ENCODE data around the gene FAM168A. TPM values are rescaled to one million over a fixed set of nuclear protein-coding genes. Genes with fewer than 3 reads are reported as not detected.

FAM168A gene
- total RNA-seq, 1 experiment from 2014 or later, result 21.1 TPM

DNA sequence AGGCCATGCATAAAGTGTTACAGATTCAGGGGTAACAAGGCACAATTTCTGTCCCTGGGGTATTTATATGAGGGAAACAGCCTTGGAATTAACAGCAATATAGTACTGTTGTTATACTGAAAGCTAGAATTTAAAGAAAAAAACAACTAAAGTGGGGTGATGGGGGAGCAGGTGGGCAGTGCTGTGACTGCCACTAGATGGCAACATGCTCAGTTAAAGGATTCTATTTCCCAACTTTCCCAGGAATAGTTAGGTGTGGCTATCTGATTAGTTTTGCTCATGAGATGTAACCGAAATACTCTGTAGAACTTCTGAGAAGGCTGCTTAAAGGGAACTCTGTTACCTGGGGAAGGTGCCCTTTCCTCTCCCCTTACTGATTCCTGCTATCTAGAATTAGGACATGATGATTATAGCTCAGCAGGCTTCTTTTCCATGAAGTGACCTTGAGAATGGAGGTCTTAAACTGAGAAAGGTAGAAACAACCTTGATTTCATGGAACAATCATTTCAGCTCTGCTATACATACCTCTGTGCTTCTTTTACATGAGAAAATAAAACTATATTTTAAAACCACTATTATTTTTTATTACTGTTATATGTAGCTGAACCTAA, 119.1 kb downstream of the FAM168A start:
- H3K36me3 Mint-ChIP-seq (ENCODE audit: insufficient read depth in 1 of 3, low read depth in 3 of 3), result peaks cover 0 to 19% (median 6%) of the 10 kb centered on the region in 3 experiments; a peak in 4 of 7 replicates
- H3K23ac ChIP-seq (ENCODE audit: insufficient read length, low read depth, low read length), result no peak overlapping the region
- no peak overlapping the region for H3T11ph ChIP-seq (ENCODE audit: low read length)
- WGBS (ENCODE audit: extremely low coverage, insufficient read length, low lambda C conversion rate), result no CpG with 5 or more reads among the region's 1 CpG
- H4K20me1 ChIP-seq (ENCODE audit: control insufficient read depth, insufficient read depth, insufficient read length), result no peaks in the 10 kb centered on the region
- no peaks in the 10 kb centered on the region; the same call in 1 of the 2 replicates for H3K4me1 ChIP-seq (ENCODE audit: insufficient read depth, low read length)
- no peak overlapping the region for H3K27ac ChIP-seq (ENCODE audit: insufficient read length, low read depth, low read length)
- H3K27me3 Mint-ChIP-seq (ENCODE audit: low read depth), result no peaks in the 10 kb centered on the region; the same call in 1 of the 2 replicates
- no peak overlapping the region for H2AK5ac ChIP-seq (ENCODE audit: insufficient read length, low read length)
- peaks cover 11 to 21% of the 10 kb centered on the region in 2 experiments for H3K4me1 Mint-ChIP-seq
- no peak overlapping the region for H2BK120ac ChIP-seq (ENCODE audit: low read depth, low read length, poor library complexity, severe bottlenecking)
- H3K9me3 ChIP-seq (ENCODE audit: control insufficient read depth, low read depth, low read length), result no peaks in the 10 kb centered on the region
- H3K4ac ChIP-seq (ENCODE audit: low read depth, low read length), result no peak overlapping the region
- H3K9ac ChIP-seq (ENCODE audit: extremely low read depth, insufficient read length, low read length), result no peak overlapping the region
- no peak overlapping the region for H3K4me2 ChIP-seq (ENCODE audit: insufficient read depth, insufficient read length, low read length)
- H4K91ac ChIP-seq (ENCODE audit: insufficient read length, low read depth, low read length), result no peak overlapping the region
- no peak overlapping the region for H2AFZ ChIP-seq (ENCODE audit: low read length)
- no peak overlapping the region for H2BK20ac ChIP-seq (ENCODE audit: low read depth, low read length, poor library complexity, severe bottlenecking)
- no peaks in the 10 kb centered on the region for H3K79me1 ChIP-seq (ENCODE audit: insufficient read depth, low read depth, low read length, poor library complexity, severe bottlenecking)
- no peak overlapping the region for H3K14ac ChIP-seq (ENCODE audit: insufficient read depth, low read length)
- peak; percentile 31 for DNase-seq
- H4K8ac ChIP-seq (replicated peaks; ENCODE audit: insufficient read length, low read depth, low read length), result no peak overlapping the region
- no peaks in the 10 kb centered on the region for H3K79me2 ChIP-seq (ENCODE audit: insufficient read depth, low read length)
- H3K9me3 Mint-ChIP-seq, result peaks cover 11 to 14% of the 10 kb centered on the region in 2 experiments
- H3K18ac ChIP-seq (ENCODE audit: insufficient read length, low read depth, low read length), result no peak overlapping the region
- TF ChIP-seq, protein P1, sequence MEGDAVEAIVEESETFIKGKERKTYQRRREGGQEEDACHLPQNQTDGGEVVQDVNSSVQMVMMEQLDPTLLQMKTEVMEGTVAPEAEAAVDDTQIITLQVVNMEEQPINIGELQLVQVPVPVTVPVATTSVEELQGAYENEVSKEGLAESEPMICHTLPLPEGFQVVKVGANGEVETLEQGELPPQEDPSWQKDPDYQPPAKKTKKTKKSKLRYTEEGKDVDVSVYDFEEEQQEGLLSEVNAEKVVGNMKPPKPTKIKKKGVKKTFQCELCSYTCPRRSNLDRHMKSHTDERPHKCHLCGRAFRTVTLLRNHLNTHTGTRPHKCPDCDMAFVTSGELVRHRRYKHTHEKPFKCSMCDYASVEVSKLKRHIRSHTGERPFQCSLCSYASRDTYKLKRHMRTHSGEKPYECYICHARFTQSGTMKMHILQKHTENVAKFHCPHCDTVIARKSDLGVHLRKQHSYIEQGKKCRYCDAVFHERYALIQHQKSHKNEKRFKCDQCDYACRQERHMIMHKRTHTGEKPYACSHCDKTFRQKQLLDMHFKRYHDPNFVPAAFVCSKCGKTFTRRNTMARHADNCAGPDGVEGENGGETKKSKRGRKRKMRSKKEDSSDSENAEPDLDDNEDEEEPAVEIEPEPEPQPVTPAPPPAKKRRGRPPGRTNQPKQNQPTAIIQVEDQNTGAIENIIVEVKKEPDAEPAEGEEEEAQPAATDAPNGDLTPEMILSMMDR (conservative IDR thresholded peaks at IDR 0.05), result peak; percentile 93
- H4K5ac ChIP-seq (ENCODE audit: insufficient read length, low read depth, low read length), result no peak overlapping the region
- H2BK5ac ChIP-seq (ENCODE audit: insufficient read length, low read length), result no peak overlapping the region
- no peak overlapping the region for H2BK15ac ChIP-seq (ENCODE audit: low read depth, low read length)
- H3K56ac ChIP-seq (ENCODE audit: insufficient read length, low read depth, low read length), result no peak overlapping the region
- no peaks in the 10 kb centered on the region for H3K27me3 ChIP-seq (ENCODE audit: insufficient read depth, low read length)
- H3K4me3 Mint-ChIP-seq, result no peak overlapping the region
- H2BK12ac ChIP-seq (ENCODE audit: insufficient read length, low read depth, low read length), result no peak overlapping the region
- no peak overlapping the region for H3K27ac Mint-ChIP-seq
- H3K23me2 ChIP-seq (ENCODE audit: insufficient read length, low read depth, low read length, poor library complexity, severe bottlenecking), result no peaks in the 10 kb centered on the region
